Measurements from ENCODE around the gene ABI2.

The ABI2 gene

DNA sequence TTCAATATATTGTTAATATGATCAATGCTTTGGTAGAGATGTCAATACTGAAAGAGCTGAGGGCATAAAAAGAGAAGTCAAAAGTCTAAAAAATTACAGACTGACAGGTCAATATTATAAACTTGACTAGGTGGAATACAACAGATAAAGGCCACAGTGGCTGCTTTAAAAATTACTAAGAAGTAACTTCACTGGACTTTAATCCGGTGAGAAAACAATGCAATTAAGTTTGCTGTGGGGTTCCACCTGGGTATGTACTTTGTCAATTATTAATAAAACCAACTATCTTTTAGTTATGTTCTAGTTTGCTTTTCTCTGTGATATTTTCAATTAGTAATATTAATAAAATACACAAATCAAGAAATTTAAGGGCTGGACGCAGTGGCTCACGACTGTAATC is 162.2 kb downstream of the ABI2 start:
- no peak for DNase-seq

DNA sequence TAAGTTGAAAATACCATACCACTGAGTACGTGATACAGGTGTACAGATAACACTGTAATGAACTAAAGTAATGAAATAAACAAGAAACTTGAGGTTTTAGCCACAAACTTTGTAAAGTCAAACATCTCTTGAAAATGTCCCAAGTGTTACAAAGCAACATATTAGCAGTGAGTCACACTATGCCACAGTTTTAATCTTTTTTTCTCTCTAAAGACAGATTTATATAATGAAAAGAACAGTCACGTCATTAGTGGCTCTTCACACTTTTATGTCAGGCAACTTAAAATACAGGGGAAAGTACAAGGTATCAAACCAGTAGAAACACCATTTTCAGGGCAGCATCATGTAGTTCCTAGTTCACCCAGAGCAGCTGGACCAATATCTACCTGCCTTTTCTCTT is 164.8 kb downstream of the ABI2 start:
- no peak for DNase-seq

Data from kidney glomerular epithelial cell (primary cell).